Lower leg skin (tissue), 3 donors: ENCODE results near the gene ADAMTS8.

Experiments
- CTCF ChIP-seq, 3 donors: fragments of 450-650 bp; IDR thresholded peaks; one replicate each; pipeline ENCODE4 v1.5.1; 2016; ENCODE audit warnings: antibody characterized with exemption in 3 of 3, mild to moderate bottlenecking in 3 of 3, moderate library complexity in 2 of 3
- POLR2A ChIP-seq, 2 donors: fragments of 450-650 bp; IDR thresholded peaks; one replicate each; pipeline ENCODE4 v1.6.1; 2016 to 2017; ENCODE audit warnings: antibody characterized with exemption in 2 of 2, mild to moderate bottlenecking in 1 of 2, moderate library complexity in 1 of 2

- no peak for TF ChIP-seq CTCF (IDR thresholded peaks at IDR 0.05)
- no peak for TF ChIP-seq POLR2A (IDR thresholded peaks at IDR 0.05)
Observed at GRCh38 chr11:130400781-130401483, 27.5 kb downstream of the ADAMTS8 start.
